K562 (cell line): ENCODE measurements around the gene SLC5A7.

ENCODE experiments used
- CBFB ChIP-seq: sonication (generic); formaldehyde crosslinking; IDR thresholded peaks from 2 replicates; pipeline ENCODE4 v1.4.0; 2020; ENCODE audit warnings: mild to moderate bottlenecking, missing genetic modification reagents
- CTCF ChIP-seq, 3 experiments: IDR thresholded peaks in 2 of 3; conservative IDR thresholded peaks in 1 of 3; 2 replicates each; pipeline ENCODE4 v1.5.1; 2011 to 2012; ENCODE audit warnings: low read length in 3 of 3, mild to moderate bottlenecking in 3 of 3, control low read depth in 2 of 3, improper control_type of control experiment in 1 of 3, inconsistent platforms in 1 of 3, low read depth in 1 of 3, mixed read lengths in 1 of 3, moderate library complexity in 1 of 3; ENCODE audit not compliant: insufficient read depth in 2 of 3
- GABPA ChIP-seq: fragments of 200-800 bp; sonication (Bioruptor generic); conservative IDR thresholded peaks from 2 replicates; pipeline ENCODE4 v1.6.1; 2016; ENCODE audit warnings: low read depth, missing genetic modification characterization, missing compliant biosample characterization
- HNRNPK ChIP-seq: fragments of 200-400 bp; formaldehyde crosslinking; IDR thresholded peaks from one replicate; pipeline ENCODE4 v1.6.1; 2018; ENCODE audit warnings: mild to moderate bottlenecking, low read depth, low read length; ENCODE audit not compliant: poor library complexity, severe bottlenecking
- MAX ChIP-seq: sonication (generic); formaldehyde crosslinking; IDR thresholded peaks from 2 replicates; pipeline ENCODE4 v1.9.0; 2022; ENCODE audit warnings: mild to moderate bottlenecking, missing genetic modification reagents
- NR2C1 ChIP-seq, 2 experiments: fragments of 450-650 bp; IDR thresholded peaks; 2 replicates each; pipeline ENCODE4 v1.6.1; 2017; ENCODE audit warnings: mild to moderate bottlenecking in 2 of 2, antibody characterized with exemption in 1 of 2, inconsistent platforms in 1 of 2, missing compliant biosample characterization in 1 of 2, missing genetic modification characterization in 1 of 2
- PREB ChIP-seq: sonication (generic); formaldehyde crosslinking; IDR thresholded peaks from 2 replicates; pipeline ENCODE4 v1.8.1; 2023; ENCODE audit warnings: mild to moderate bottlenecking, missing genetic modification reagents
- TGIF2 ChIP-seq: sonication (generic); formaldehyde crosslinking; IDR thresholded peaks from 2 replicates; pipeline ENCODE4 v1.8.1; 2022; ENCODE audit warnings: mild to moderate bottlenecking, missing genetic modification reagents, moderate library complexity
- THRA ChIP-seq: fragments of 450-650 bp; IDR thresholded peaks from 2 replicates; pipeline ENCODE4 v1.6.1; 2017; ENCODE audit warnings: mild to moderate bottlenecking, moderate library complexity
- ZNF589 ChIP-seq: fragments of 200-800 bp; sonication (Bioruptor generic); IDR thresholded peaks from 2 replicates; pipeline ENCODE4 v1.6.1; 2016; ENCODE audit warnings: low read depth, missing genetic modification characterization, missing compliant biosample characterization
- TF ChIP-seq, protein P1 (sequence below): IDR thresholded peaks from 3 replicates; pipeline ENCODE4 v1.6.1; 2011; ENCODE audit warnings: borderline replicate concordance, mild to moderate bottlenecking; ENCODE audit not compliant: insufficient read length, insufficient read depth

DNA sequence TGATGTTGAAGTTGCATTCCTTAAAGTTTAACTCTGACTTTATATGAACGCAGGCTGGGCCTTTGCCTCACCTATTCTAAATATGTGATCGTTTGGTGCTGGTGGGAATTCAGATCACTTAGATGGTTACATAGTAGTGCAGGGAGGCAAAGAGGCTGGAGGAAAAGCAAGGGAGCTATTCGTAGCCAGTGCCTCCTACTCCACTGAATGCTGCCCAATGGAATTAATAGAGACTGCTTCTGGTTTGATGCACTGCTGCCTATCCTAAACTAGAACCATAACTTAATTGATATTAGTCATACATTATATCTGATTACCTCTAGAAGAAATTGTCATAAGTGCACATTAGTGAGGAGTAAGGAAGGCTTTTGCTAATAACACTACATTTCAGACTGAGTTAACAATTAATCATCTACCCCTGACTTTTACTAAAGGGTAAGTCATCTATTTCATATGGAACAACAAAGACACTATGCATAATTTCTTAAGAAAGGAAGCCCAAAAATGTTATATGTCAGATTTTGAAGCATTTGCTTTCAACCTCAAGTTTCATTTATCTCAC lies 72.3 kb downstream of the SLC5A7 start:
- TF ChIP-seq HNRNPK, result no peak
- no peak for TF ChIP-seq MAX (CRISPR knock-in tag)
- no peak for TF ChIP-seq PREB (CRISPR knock-in tag)
- no peak for TF ChIP-seq GABPA (tag)
- TF ChIP-seq, protein P1, sequence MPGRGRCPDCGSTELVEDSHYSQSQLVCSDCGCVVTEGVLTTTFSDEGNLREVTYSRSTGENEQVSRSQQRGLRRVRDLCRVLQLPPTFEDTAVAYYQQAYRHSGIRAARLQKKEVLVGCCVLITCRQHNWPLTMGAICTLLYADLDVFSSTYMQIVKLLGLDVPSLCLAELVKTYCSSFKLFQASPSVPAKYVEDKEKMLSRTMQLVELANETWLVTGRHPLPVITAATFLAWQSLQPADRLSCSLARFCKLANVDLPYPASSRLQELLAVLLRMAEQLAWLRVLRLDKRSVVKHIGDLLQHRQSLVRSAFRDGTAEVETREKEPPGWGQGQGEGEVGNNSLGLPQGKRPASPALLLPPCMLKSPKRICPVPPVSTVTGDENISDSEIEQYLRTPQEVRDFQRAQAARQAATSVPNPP, result no peak
- no peak for TF ChIP-seq ZNF589 (CRISPR knock-in tag)
- no peak for TF ChIP-seq TGIF2 (CRISPR knock-in tag)
- no peak for TF ChIP-seq CTCF (IDR thresholded peaks at IDR 0.05 in 2 of 3, conservative IDR thresholded peaks at IDR 0.05 in 1 of 3; ENCODE audit: insufficient read depth in 2 of 3, low read depth in 1 of 3, low read length in 3 of 3)
- no peak for TF ChIP-seq THRA
- no peak for TF ChIP-seq CBFB (CRISPR knock-in tag)
- no peak for TF ChIP-seq NR2C1 (IDR thresholded peaks at IDR 0.05)
- TF ChIP-seq NR2C1 (tag; IDR thresholded peaks at IDR 0.05), result no peak
